OCI-LY7 (cell line): ENCODE results near the gene SORCS1. TPM values are rescaled to one million over a fixed set of nuclear protein-coding genes. Genes with fewer than 3 reads are reported as not detected.

Experiments
- BruUV-seq: library from RNA; stranded (reverse); fragments of 400-500 nt; replicated peaks from 2 replicates; lab custom pipeline; 2021; lab: Mats Ljungman, UMichigan
- CTCF ChIA-PET: fragments of 300-600 bp; sonication (Branson Sonifier 250); formaldehyde crosslinking; loops from one replicate; lab custom pipeline; 2022; ENCODE audit warnings: antibody characterized with exemption; ENCODE audit not compliant: unreplicated experiment; lab: Charles Lee
- POLR2A ChIA-PET: fragments of 300-600 bp; sonication (Branson Sonifier 250); formaldehyde crosslinking; loops from one replicate; lab custom pipeline; 2022; ENCODE audit warnings: antibody characterized with exemption; lab: Charles Lee
- DNase-seq: peaks from one replicate; pipeline ENCODE4 v3.0.0-alpha.2; 2015; ENCODE audit warnings: low spot score
- H2AFZ ChIP-seq: fragments of 200-600 bp; sonication (generic), shearing (Covaris generic); 2 replicates; pipeline ENCODE4 v1.6.1; 2014; ENCODE audit warnings: mild to moderate bottlenecking, antibody characterized with exemption, low read length, moderate library complexity
- H3K27ac ChIP-seq: fragments of 200-600 bp; sonication (generic); 2 replicates; pipeline ENCODE4 v1.5.1; 2014; ENCODE audit warnings: mixed run types, low read depth, mild to moderate bottlenecking, moderate library complexity, low read length, inconsistent platforms; ENCODE audit not compliant: poor library complexity, severe bottlenecking
- H3K36me3 ChIP-seq: fragments of 200-600 bp; sonication (generic); 2 replicates; pipeline ENCODE4 v1.6.1; 2014; ENCODE audit warnings: mild to moderate bottlenecking, antibody characterized with exemption, low read length, moderate library complexity, mixed read lengths; ENCODE audit not compliant: insufficient read depth
- H3K4me1 ChIP-seq: fragments of 200-600 bp; sonication (generic); 2 replicates; pipeline ENCODE4 v1.5.1; 2014; ENCODE audit warnings: mild to moderate bottlenecking, low read length; ENCODE audit not compliant: insufficient read depth, poor library complexity, severe bottlenecking
- H3K4me2 ChIP-seq: fragments of 200-600 bp; sonication (generic); 2 replicates; pipeline ENCODE4 v1.6.1; 2014; ENCODE audit warnings: mild to moderate bottlenecking, low read length
- H3K4me3 ChIP-seq: fragments of 200-600 bp; sonication (generic); 2 replicates; pipeline ENCODE4 v1.5.1; 2014; ENCODE audit warnings: mild to moderate bottlenecking, low read depth, low read length; ENCODE audit not compliant: poor library complexity, severe bottlenecking
- H3K79me2 ChIP-seq: fragments of 200-600 bp; sonication (generic); 2 replicates; pipeline ENCODE4 v1.6.1; 2016; ENCODE audit warnings: low read depth, mild to moderate bottlenecking, low read length, moderate library complexity, mixed read lengths; ENCODE audit not compliant: insufficient read depth
- H3K9me2 ChIP-seq: fragments of 200-600 bp; sonication (generic); 2 replicates; pipeline ENCODE4 v1.6.1; 2016; ENCODE audit warnings: mild to moderate bottlenecking, low read length, mixed read lengths; ENCODE audit not compliant: insufficient read depth
- H3K9me3 ChIP-seq: fragments of 200-600 bp; sonication (generic); 2 replicates; pipeline ENCODE4 v1.6.1; 2014; ENCODE audit warnings: mild to moderate bottlenecking, mixed run types, low read length, mixed read lengths
- H4K20me1 ChIP-seq: fragments of 200-600 bp; sonication (generic); 2 replicates; pipeline ENCODE4 v1.6.1; 2014; ENCODE audit warnings: mild to moderate bottlenecking, antibody characterized with exemption, low read length, moderate library complexity, mixed read lengths; ENCODE audit not compliant: insufficient read depth
- CTCF ChIP-seq: fragments of 200-600 bp; sonication (generic); conservative IDR thresholded peaks from 2 replicates; pipeline ENCODE4 v1.5.1; 2014; ENCODE audit warnings: mild to moderate bottlenecking, antibody characterized with exemption, low read length, moderate library complexity, mixed read lengths
- EZH2phosphoT487 ChIP-seq: fragments of 200-600 bp; sonication (generic); IDR thresholded peaks from 2 replicates; pipeline ENCODE4 v1.6.1; 2018; ENCODE audit warnings: low read depth, borderline replicate concordance, mild to moderate bottlenecking, mixed run types, antibody characterized with exemption, low read length, moderate library complexity, mixed read lengths
- intact Hi-C: fragments of 100-400 bp; cut with micrococcal nuclease; formaldehyde crosslinking; loops from one replicate; pipeline ENCODE4 v1.10.0; 2022; ENCODE audit not compliant: unreplicated experiment
- total RNA-seq, 2 experiments: library from RNA; depleted of rRNA in 1 of 2; stranded (reverse); fragments of >200 nt in 1 of 2; shearing (Covaris generic) in 1 of 2; gene quantifications; 2 replicates each; pipeline ENCODE4 v1.2.3, GENCODE V29; 2014 to 2022

The SORCS1 gene
- total RNA-seq, 2 experiments from 2014 or later = not detected

GRCh38 chr10:107043461-107043860, 121.0 kb downstream of the SORCS1 start:
- Histone ChIP-seq H3K4me2 (no peak overlapping the region), H2AFZ (no peak overlapping the region), H3K9me2 (no peaks in the 10 kb centered on the region), H3K4me1 (no peaks in the 10 kb centered on the region), H3K79me2 (no peaks in the 10 kb centered on the region), H3K36me3 (no peaks in the 10 kb centered on the region), H3K9me3 (no peaks in the 10 kb centered on the region), H4K20me1 (no peaks in the 10 kb centered on the region), H3K4me3 (no peak overlapping the region), H3K27ac (no peak overlapping the region)
- POLR2A ChIA-PET = interaction anchor here (0.6 kb wide), 1 partner anchor 72 kb away, joined by 3 read pairs; no protein-coding TSS in a partner anchor
- BruUV-seq = no TSS peak
- CTCF ChIA-PET = no interaction called here
- DNase-seq = no peak
- intact Hi-C loops = no loop called here
- no peak for TF ChIP-seq EZH2phosphoT487
- TF ChIP-seq CTCF = no peak

GRCh38 chr10:107037192-107038122, 127.0 kb downstream of the SORCS1 start:
- Histone ChIP-seq H3K9me3 (no peaks in the 10 kb centered on the region), H3K9me2 (no peaks in the 10 kb centered on the region), H3K4me3 (no peak overlapping the region), H2AFZ (no peak overlapping the region), H3K36me3 (no peaks in the 10 kb centered on the region), H3K4me2 (no peak overlapping the region), H3K4me1 (no peaks in the 10 kb centered on the region), H4K20me1 (no peaks in the 10 kb centered on the region), H3K79me2 (no peaks in the 10 kb centered on the region), H3K27ac (no peak overlapping the region)
- no peak for DNase-seq
- ChIA-PET POLR2A (interaction anchor here (0.6 to 1.0 kb wide), 2 partner anchors 14 to 946 kb away, joined by 3 to 8 read pairs; no protein-coding TSS in a partner anchor), CTCF (no interaction called here)
- no TSS peak for BruUV-seq
- TF ChIP-seq CTCF (no peak), EZH2phosphoT487 (no peak)
- intact Hi-C loops = no loop called here
